IMR-90 (cell line): Measurements from ENCODE around the gene GATAD2A. TPM values are rescaled to one million over a fixed set of nuclear protein-coding genes. Genes with fewer than 3 reads are reported as not detected.

Source experiments
- ATAC-seq: fragments of 200-7000 bp; cut with Tn5 transposase; 2 replicates; pipeline ENCODE4 v1.9.1; 2020; ENCODE audit warnings: low read depth, mild to moderate bottlenecking, moderate library complexity
- BruUV-seq: library from RNA; stranded (reverse); fragments of 400-500 nt; replicated peaks from 2 replicates; lab custom pipeline; 2021; lab: Mats Ljungman, UMichigan
- CTCF ChIA-PET: fragments of 300-600 bp; formaldehyde crosslinking; extraction: SDS; loops from one replicate; lab custom pipeline; 2021; ENCODE audit warnings: antibody characterized with exemption; lab: Yijun Ruan, JAX
- POLR2A ChIA-PET: fragments of 300-600 bp; sonication (Branson Sonifier 250); formaldehyde crosslinking; loops from one replicate; lab custom pipeline; 2022; ENCODE audit warnings: antibody characterized with exemption; ENCODE audit not compliant: unreplicated experiment; lab: Charles Lee
- DNase-seq: peaks from one replicate; pipeline ENCODE4 v3.0.0; 2013
- H2AFZ ChIP-seq: replicated peaks from 2 replicates; pipeline ENCODE3; 2013; ENCODE audit warnings: low read length, mild to moderate bottlenecking; ENCODE audit not compliant: poor library complexity
- H2AK5ac ChIP-seq: 2 replicates; pipeline ENCODE4 v1.6.1; 2013; ENCODE audit warnings: low read depth, low read length, inconsistent platforms
- H2AK9ac ChIP-seq: replicated peaks from 2 replicates; pipeline ENCODE3; 2013; ENCODE audit warnings: mild to moderate bottlenecking, low read depth, low read length, moderate library complexity; ENCODE audit not compliant: poor library complexity
- H2BK120ac ChIP-seq: 2 replicates; pipeline ENCODE4 v1.6.1; 2013; ENCODE audit warnings: low read depth, low read length, inconsistent platforms
- H2BK15ac ChIP-seq: 3 replicates; pipeline ENCODE4 v1.6.1; 2013; ENCODE audit warnings: low read depth, low read length, inconsistent platforms
- H2BK20ac ChIP-seq: 2 replicates; pipeline ENCODE4 v1.6.1; 2013; ENCODE audit warnings: low read depth, mild to moderate bottlenecking, inconsistent platforms, low read length, moderate library complexity
- H2BK5ac ChIP-seq: 2 replicates; pipeline ENCODE4 v1.6.1; 2013; ENCODE audit warnings: mild to moderate bottlenecking, low read depth, low read length, inconsistent platforms; ENCODE audit not compliant: poor library complexity, severe bottlenecking
- H3K14ac ChIP-seq: replicated peaks from 2 replicates; pipeline ENCODE4 v1.6.1; 2013; ENCODE audit warnings: low read depth, low read length, inconsistent platforms
- H3K18ac ChIP-seq: 2 replicates; pipeline ENCODE4 v1.6.1; 2013; ENCODE audit warnings: low read depth, low read length, control low read depth
- H3K23ac ChIP-seq: 2 replicates; pipeline ENCODE4 v1.6.1; 2013; ENCODE audit warnings: low read depth, low read length, inconsistent platforms
- H3K27ac ChIP-seq: 2 replicates; pipeline ENCODE4 v1.5.1; 2013; ENCODE audit warnings: mild to moderate bottlenecking, control low read depth, low read length; ENCODE audit not compliant: insufficient read depth
- H3K27me3 ChIP-seq: 2 replicates; pipeline ENCODE4 v1.6.1; 2013; ENCODE audit warnings: low read length; ENCODE audit not compliant: control insufficient read depth, insufficient read depth
- H3K36me3 ChIP-seq: 2 replicates; pipeline ENCODE4 v1.6.1; 2013; ENCODE audit warnings: low read length, mixed read lengths; ENCODE audit not compliant: control insufficient read depth, insufficient read depth
- H3K4ac ChIP-seq: 2 replicates; pipeline ENCODE4 v1.6.1; 2013; ENCODE audit warnings: low read depth, low read length, inconsistent platforms
- H3K4me1 ChIP-seq: 2 replicates; pipeline ENCODE4 v1.6.1; 2013; ENCODE audit warnings: low read length, mixed read lengths; ENCODE audit not compliant: control insufficient read depth, insufficient read depth
- H3K4me2 ChIP-seq: 2 replicates; pipeline ENCODE4 v1.6.1; 2013; ENCODE audit warnings: low read depth, mild to moderate bottlenecking, control low read depth, low read length, moderate library complexity
- H3K4me3 ChIP-seq: 2 replicates; pipeline ENCODE4 v1.5.1; 2013; ENCODE audit warnings: low read depth, mild to moderate bottlenecking, control low read depth, low read length, moderate library complexity; ENCODE audit not compliant: insufficient read depth
- H3K56ac ChIP-seq: 2 replicates; pipeline ENCODE4 v1.6.1; 2013; ENCODE audit warnings: low read length, inconsistent platforms; ENCODE audit not compliant: insufficient read depth; ENCODE audit errors: extremely low read depth
- H3K79me1 ChIP-seq, 2 experiments: 2 replicates each; pipeline ENCODE4 v1.6.1; 2013; ENCODE audit warnings: low read length in 2 of 2, inconsistent platforms in 1 of 2, low read depth in 1 of 2
- H3K9ac ChIP-seq: 2 replicates; pipeline ENCODE4 v1.6.1; 2013; ENCODE audit warnings: low read depth, low read length, control low read depth
- H3K9me1 ChIP-seq: 2 replicates; pipeline ENCODE4 v1.6.1; 2013; ENCODE audit warnings: low read length, inconsistent platforms; ENCODE audit not compliant: insufficient read depth
- H3K9me3 ChIP-seq: 2 replicates; pipeline ENCODE4 v1.6.1; 2013; ENCODE audit warnings: low read length; ENCODE audit not compliant: control insufficient read depth, insufficient read depth
- H4K20me1 ChIP-seq: 2 replicates; pipeline ENCODE4 v1.6.1; 2013; ENCODE audit warnings: low read length, inconsistent platforms; ENCODE audit not compliant: insufficient read depth
- H4K5ac ChIP-seq: 2 replicates; pipeline ENCODE4 v1.6.1; 2013; ENCODE audit warnings: mild to moderate bottlenecking, low read depth, low read length, control low read depth
- H4K8ac ChIP-seq, 2 experiments: 2 replicates each; pipeline ENCODE4 v1.6.1; 2013; ENCODE audit warnings: low read depth in 2 of 2, low read length in 2 of 2, control low read depth in 1 of 2, inconsistent platforms in 1 of 2
- H4K91ac ChIP-seq: 2 replicates; pipeline ENCODE4 v1.6.1; 2013; ENCODE audit warnings: low read depth, low read length, inconsistent platforms; ENCODE audit not compliant: insufficient read depth
- BHLHE40 ChIP-seq: fragments of 150-350 bp; IDR thresholded peaks from 2 replicates; pipeline ENCODE4 v1.6.1; 2016; ENCODE audit warnings: mild to moderate bottlenecking, low read depth, low read length
- CHD1 ChIP-seq: IDR thresholded peaks from 2 replicates; pipeline ENCODE4 v1.6.1; 2012; ENCODE audit warnings: low read depth, low read length, improper control_type of control experiment
- FOS ChIP-seq: fragments of 150-350 bp; IDR thresholded peaks from 2 replicates; pipeline ENCODE4 v1.6.1; 2016; ENCODE audit warnings: low read depth, low read length
- MAFK ChIP-seq: IDR thresholded peaks from 2 replicates; pipeline ENCODE4 v1.6.1; 2012; ENCODE audit warnings: low read depth, low read length, improper control_type of control experiment
- MXI1 ChIP-seq: IDR thresholded peaks from 2 replicates; pipeline ENCODE4 v1.6.1; 2012; ENCODE audit warnings: low read depth, mild to moderate bottlenecking, low read length, moderate library complexity, borderline replicate concordance
- NFE2L2 ChIP-seq: fragments of 150-350 bp; IDR thresholded peaks from 2 replicates; pipeline ENCODE4 v1.6.1; 2016; ENCODE audit warnings: low read depth, mild to moderate bottlenecking, low read length
- POLR2A ChIP-seq: IDR thresholded peaks from 2 replicates; pipeline ENCODE4 v1.6.1; 2012; ENCODE audit warnings: mild to moderate bottlenecking, low read depth, low read length
- RCOR1 ChIP-seq: IDR thresholded peaks from 2 replicates; pipeline ENCODE4 v1.6.1; 2012; ENCODE audit warnings: mild to moderate bottlenecking, low read length, improper control_type of control experiment; ENCODE audit not compliant: insufficient replicate concordance
- RFX5 ChIP-seq: IDR thresholded peaks from 2 replicates; pipeline ENCODE4 v1.8.0; 2012; ENCODE audit warnings: low read depth, mild to moderate bottlenecking, low read length, moderate library complexity
- SMC3 ChIP-seq: fragments of 150-350 bp; IDR thresholded peaks from 2 replicates; pipeline ENCODE4 v1.6.1; 2016; ENCODE audit warnings: low read depth, mild to moderate bottlenecking, antibody characterized with exemption, low read length, moderate library complexity
- WGBS, 2 experiments: methylation state at CpG; one replicate each; pipeline versions ENCODE4 v1.1.5 to v1.1.7; 2013; ENCODE audit warnings: missing lambda C conversion rate in 2 of 2; ENCODE audit not compliant: insufficient read length in 1 of 2; ENCODE audit errors: extremely low coverage in 2 of 2; 5-methylcytosine and 5-hydroxymethylcytosine counted together
- dilution Hi-C: fragments of 300-500 bp; cut with HindIII; formaldehyde crosslinking; loops from one replicate; pipeline ENCODE4 v1.14.3; 2018; ENCODE audit warnings: low sequenced_read_pairs; ENCODE audit not compliant: unreplicated experiment
- in situ Hi-C: fragments of 300-500 bp; cut with MboI; formaldehyde crosslinking; loops from 3 replicates; pipeline ENCODE4 v1.14.3; 2019; ENCODE audit warnings: low sequenced_read_pairs, inconsistent platforms, mixed read lengths
- intact Hi-C: fragments of 100-400 bp; cut with micrococcal nuclease; formaldehyde crosslinking; loops from 2 replicates; pipeline ENCODE4 v1.10.0; 2022
- polyA plus RNA-seq, 3 experiments: library from polyadenylated mRNA; depleted of rRNA; stranded (reverse); fragments of >200 nt; gene quantifications; 2 replicates each; pipeline ENCODE4 v1.2.3, GENCODE V29; 2012; ENCODE audit warnings: low replicate concordance in 1 of 3
- total RNA-seq: library from RNA; depleted of rRNA; stranded (reverse); fragments of >200 nt; gene quantifications from 2 replicates; pipeline ENCODE4 v1.2.3, GENCODE V29; 2012
- TF ChIP-seq, protein P1 (sequence below): fragments of 150-350 bp; IDR thresholded peaks from 2 replicates; pipeline ENCODE4 v1.6.1; 2017; ENCODE audit warnings: mild to moderate bottlenecking, antibody characterized with exemption, low read length, low read depth
- TF ChIP-seq, protein P2 (sequence below): fragments of 150-350 bp; IDR thresholded peaks from 2 replicates; pipeline ENCODE4 v1.6.1; 2016; ENCODE audit warnings: low read depth, mild to moderate bottlenecking, low read length, moderate library complexity, borderline replicate concordance
- TF ChIP-seq, protein P3 (sequence below): conservative IDR thresholded peaks from 2 replicates; pipeline ENCODE4 v1.5.1; 2012; ENCODE audit warnings: mild to moderate bottlenecking, low read depth, low read length, improper control_type of control experiment

Gene GATAD2A
- total and polyA plus RNA-seq, 2 of the 4 experiments (the other 2 are of a cell fraction), result 23.5 to 33.2 TPM

DNA sequence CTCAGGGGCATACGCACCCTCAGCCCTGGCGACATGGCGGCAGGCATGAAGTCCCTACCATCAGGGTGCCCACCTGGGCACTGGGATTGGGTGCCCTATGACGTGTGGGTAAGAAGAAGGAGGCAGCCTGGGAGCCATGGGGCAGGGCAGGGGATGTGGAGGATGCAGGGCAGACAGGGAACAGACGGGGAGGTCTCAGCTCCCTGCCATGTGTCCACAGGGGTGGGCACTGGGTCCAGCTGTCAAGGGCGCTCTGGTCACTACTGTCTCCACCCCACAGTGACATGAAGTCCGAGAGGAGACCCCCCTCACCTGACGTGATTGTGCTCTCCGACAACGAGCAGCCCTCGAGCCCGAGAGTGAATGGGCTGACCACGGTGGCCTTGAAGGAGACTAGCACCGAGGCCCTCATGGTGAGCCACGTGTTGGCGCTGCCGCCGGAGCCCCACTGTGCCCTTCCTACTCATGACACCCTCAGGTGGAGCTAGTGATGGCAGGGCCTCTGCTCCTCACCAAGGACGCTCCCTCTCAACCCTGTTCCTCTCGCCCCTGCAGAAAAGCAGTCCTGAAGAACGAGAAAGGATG lies 86.6 kb downstream of the GATAD2A start:
- H3K9me1 ChIP-seq, result peaks cover 15% of the 10 kb centered on the region
- H3K4me1 ChIP-seq, result peaks cover 19% of the 10 kb centered on the region
- H2BK120ac ChIP-seq, result no peak overlapping the region
- H4K8ac ChIP-seq, result no peak overlapping the region
- peaks cover 20 to 74% of the 10 kb centered on the region in 2 experiments for H3K79me1 ChIP-seq
- no peaks in the 10 kb centered on the region for H3K9me3 ChIP-seq
- H3K27me3 ChIP-seq, result no peaks in the 10 kb centered on the region
- dilution Hi-C loops (no loop called here), in situ Hi-C loops (loop anchor here (5.0 kb wide), 1 partner anchor 125 kb away; no protein-coding TSS in a partner anchor), intact Hi-C loops (no loop called here)
- no peak overlapping the region for H3K18ac ChIP-seq
- H3K36me3 ChIP-seq, result peaks cover 36% of the 10 kb centered on the region
- H3K23ac ChIP-seq, result no peak overlapping the region
- no peak overlapping the region for H4K5ac ChIP-seq
- H3K27ac ChIP-seq, result no peak overlapping the region
- TF ChIP-seq POLR2A, result no peak
- TF ChIP-seq NFE2L2, result no peak
- no peak for TF ChIP-seq FOS
- TF ChIP-seq CHD1, result no peak
- TF ChIP-seq SMC3, result no peak
- no peak for TF ChIP-seq MAFK
- no peak for TF ChIP-seq MXI1
- TF ChIP-seq BHLHE40, result no peak
- TF ChIP-seq RFX5, result no peak
- TF ChIP-seq, protein P1, sequence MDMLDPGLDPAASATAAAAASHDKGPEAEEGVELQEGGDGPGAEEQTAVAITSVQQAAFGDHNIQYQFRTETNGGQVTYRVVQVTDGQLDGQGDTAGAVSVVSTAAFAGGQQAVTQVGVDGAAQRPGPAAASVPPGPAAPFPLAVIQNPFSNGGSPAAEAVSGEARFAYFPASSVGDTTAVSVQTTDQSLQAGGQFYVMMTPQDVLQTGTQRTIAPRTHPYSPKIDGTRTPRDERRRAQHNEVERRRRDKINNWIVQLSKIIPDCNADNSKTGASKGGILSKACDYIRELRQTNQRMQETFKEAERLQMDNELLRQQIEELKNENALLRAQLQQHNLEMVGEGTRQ, result no peak
- TF ChIP-seq, protein P2, sequence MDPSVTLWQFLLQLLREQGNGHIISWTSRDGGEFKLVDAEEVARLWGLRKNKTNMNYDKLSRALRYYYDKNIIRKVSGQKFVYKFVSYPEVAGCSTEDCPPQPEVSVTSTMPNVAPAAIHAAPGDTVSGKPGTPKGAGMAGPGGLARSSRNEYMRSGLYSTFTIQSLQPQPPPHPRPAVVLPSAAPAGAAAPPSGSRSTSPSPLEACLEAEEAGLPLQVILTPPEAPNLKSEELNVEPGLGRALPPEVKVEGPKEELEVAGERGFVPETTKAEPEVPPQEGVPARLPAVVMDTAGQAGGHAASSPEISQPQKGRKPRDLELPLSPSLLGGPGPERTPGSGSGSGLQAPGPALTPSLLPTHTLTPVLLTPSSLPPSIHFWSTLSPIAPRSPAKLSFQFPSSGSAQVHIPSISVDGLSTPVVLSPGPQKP, result no peak
- TF ChIP-seq, protein P3, sequence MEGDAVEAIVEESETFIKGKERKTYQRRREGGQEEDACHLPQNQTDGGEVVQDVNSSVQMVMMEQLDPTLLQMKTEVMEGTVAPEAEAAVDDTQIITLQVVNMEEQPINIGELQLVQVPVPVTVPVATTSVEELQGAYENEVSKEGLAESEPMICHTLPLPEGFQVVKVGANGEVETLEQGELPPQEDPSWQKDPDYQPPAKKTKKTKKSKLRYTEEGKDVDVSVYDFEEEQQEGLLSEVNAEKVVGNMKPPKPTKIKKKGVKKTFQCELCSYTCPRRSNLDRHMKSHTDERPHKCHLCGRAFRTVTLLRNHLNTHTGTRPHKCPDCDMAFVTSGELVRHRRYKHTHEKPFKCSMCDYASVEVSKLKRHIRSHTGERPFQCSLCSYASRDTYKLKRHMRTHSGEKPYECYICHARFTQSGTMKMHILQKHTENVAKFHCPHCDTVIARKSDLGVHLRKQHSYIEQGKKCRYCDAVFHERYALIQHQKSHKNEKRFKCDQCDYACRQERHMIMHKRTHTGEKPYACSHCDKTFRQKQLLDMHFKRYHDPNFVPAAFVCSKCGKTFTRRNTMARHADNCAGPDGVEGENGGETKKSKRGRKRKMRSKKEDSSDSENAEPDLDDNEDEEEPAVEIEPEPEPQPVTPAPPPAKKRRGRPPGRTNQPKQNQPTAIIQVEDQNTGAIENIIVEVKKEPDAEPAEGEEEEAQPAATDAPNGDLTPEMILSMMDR, result no peak
- no peak for TF ChIP-seq RCOR1
- no peak overlapping the region for H2AFZ ChIP-seq
- ChIA-PET POLR2A (interaction anchor here (0.6 kb wide), 1 partner anchor 111 kb away, joined by 6 read pairs; no protein-coding TSS in a partner anchor), CTCF (interaction anchor here (0.6 kb wide), 1 partner anchor 322 kb away, joined by 5 read pairs; no protein-coding TSS in a partner anchor)
- H2BK5ac ChIP-seq, result no peak overlapping the region
- H2AK5ac ChIP-seq, result no peak overlapping the region
- ATAC-seq (no peak), DNase-seq (no peak)
- H2BK15ac ChIP-seq, result no peak overlapping the region
- no peak overlapping the region for H3K9ac ChIP-seq
- H2BK20ac ChIP-seq, result no peak overlapping the region
- 90% methylated on average over 2 of the region's 21 CpGs; no CpG with 5 or more reads in 1 of the 2 experiments for WGBS, 2 experiments
- no peak overlapping the region for H3K14ac ChIP-seq
- H3K56ac ChIP-seq, result no peak overlapping the region
- no peak overlapping the region for H3K4me2 ChIP-seq
- no TSS peak for BruUV-seq
- H2AK9ac ChIP-seq, result no peak overlapping the region
- H4K91ac ChIP-seq, result no peak overlapping the region
- peaks cover 6% of the 10 kb centered on the region for H4K20me1 ChIP-seq
- no peak overlapping the region for H3K4ac ChIP-seq
- H3K4me3 ChIP-seq, result no peak overlapping the region
